ENCODE data around the gene LDLRAD3.
A peak's percentile ranks its signal among the peaks of the same experiment; 100 is the strongest.

Gene LDLRAD3

GRCh38 chr11:36142439-36142838 is 198.6 kb downstream of the LDLRAD3 start:
- no peak for DNase-seq

- no peak for DNase-seq
Observed at GRCh38 chr11:36142879-36143278, 199.0 kb downstream of the LDLRAD3 start.

DNA sequence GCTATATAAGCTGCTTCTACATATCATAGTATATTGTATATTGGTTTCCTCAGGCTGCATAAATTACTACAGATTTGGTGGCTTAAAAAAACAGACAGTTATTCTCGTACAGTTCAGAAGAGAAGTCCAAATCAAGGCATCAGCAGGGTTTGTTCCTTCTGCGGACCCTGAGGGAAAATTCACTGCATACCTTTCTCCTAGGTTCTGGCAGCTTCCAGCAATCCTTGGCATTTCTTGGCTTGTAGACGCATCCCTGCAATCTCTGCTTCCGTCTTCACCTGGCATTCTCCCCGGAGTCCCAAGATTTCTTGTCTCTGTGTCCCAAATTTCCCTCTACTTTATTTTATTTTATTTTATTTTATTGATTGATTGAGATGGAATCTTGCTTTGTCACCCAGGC is 202.6 kb downstream of the LDLRAD3 start:
- DNase-seq = no peak

DNA sequence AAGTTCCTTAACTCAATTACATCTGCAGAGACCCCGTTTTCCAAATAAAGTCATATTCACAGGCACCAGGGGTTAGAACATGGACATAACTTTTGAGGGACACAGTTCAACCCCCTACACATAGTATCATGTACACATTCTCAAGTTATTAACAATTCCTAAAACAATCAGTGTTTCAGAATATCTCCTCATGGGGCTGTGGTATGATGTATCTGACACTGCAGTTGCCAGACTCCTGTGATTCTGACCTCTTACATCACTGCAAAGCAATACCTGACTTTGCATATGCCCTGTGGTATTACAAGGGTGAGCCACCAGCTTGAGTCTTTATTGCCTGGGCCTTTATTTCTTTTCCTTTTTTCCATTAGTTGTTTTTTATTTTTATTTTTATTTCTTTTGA is 203.6 kb downstream of the LDLRAD3 start:
- DNase-seq = no peak

DNA sequence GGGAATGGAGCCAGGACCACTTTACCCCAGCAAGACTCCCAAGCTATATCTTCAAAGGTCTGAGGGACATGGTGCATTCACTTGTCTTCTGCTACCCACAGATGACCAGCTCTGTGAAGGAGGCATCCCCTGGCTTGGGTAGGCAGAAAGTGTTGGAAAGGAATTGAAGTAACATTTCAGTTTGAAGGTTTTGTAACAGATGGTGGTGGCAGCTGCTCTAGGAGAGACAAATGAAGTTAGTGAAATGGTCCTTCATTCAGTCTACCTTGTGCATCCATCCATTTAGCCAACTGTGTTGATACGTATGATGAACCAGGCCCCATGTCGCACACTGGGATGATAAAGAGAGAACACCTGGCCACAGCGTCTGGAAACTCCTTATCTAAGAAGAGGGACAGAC is 204.8 kb downstream of the LDLRAD3 start:
- no peak for DNase-seq

GRCh38 chr11:36149538-36150242 is 205.8 kb downstream of the LDLRAD3 start:
- no peak for DNase-seq

DNA sequence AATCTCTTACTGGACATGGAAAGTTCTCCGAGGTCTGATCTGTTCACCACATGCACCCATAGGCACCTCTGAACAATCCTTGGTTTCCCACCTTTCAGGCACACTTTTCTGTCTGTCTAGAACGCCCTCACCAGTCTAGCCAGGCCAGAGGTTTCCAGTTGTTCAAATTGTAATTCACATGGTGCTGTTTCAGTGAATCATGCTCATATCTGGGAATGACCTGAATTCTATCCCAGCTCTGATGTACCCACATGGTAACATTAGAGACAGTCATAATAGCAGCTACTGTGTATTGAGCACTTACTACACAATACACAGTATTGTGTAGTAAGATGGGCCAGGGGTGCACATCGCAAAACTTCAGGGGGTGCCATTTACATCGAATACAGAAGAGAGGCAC is 207.1 kb downstream of the LDLRAD3 start:
- DNase-seq = no peak

DNA sequence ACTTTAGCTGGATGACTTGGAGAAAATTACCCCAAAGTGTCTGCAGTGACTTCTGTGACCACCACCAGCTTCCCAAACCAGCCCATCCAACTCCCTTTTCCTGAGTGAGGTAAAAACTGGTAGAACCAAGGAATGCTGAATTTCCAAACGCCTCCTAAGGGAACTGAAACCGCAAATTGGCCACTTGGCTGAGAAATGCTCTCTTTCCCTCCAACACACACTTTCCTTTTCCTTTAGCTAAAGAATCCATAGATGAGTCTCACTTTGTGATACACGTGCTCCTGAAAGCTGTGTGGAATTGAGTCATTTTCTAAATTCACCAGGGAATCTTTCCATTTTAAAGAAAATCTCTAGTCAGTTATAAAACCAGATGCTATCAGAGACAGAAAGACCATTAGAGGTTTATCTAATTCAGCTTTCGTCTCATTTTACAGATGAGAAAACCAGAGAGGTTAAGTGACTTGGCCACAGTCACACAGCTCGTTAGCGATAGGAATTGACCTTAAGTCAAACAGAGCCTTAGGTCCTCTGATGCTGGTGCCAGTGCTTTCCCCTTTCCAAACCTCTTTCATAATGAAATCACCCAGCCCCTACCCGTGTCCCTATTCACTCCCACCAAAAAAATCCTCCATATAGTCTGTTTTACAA is 208.2 kb downstream of the LDLRAD3 start:
- DNase-seq = no peak

GRCh38 chr11:36153551-36153950 is 209.7 kb downstream of the LDLRAD3 start:
- no peak for DNase-seq

- no peak for DNase-seq
Observed at GRCh38 chr11:36155124-36155561, 211.3 kb downstream of the LDLRAD3 start.

GRCh38 chr11:36155770-36156160 is 211.9 kb downstream of the LDLRAD3 start:
- no peak for DNase-seq

DNA sequence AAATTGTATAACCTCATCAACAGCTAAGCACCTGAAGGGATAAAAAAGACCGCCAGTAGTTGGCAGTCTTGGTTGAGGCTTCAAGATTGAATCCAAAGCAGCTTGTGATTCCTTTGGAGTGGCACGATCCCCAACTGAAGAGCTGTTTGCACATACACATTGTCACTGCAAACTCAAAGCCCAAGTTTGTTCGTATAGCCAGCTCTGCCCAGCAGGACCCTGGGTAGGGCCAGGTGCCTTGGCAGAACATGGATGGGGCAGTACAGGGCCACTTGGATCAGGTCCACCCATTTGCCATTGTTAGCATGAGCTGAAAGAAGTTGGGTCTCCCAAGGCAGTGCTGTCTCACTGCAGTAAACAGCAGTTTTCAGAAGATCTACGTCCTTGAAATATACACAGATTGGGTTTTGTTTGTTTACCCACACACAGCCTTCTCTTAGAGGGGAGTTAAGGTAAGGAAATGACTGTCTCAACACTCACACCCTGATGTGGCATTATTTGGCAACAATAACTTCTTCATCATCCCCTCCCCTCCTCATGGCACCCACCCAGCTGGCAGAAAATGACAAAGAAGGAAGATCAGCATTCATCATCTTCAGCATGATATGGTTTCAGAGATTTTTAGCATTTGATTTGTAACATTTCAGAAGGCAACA is 212.4 kb downstream of the LDLRAD3 start:
- DNase-seq = peak; percentile 60

DNA sequence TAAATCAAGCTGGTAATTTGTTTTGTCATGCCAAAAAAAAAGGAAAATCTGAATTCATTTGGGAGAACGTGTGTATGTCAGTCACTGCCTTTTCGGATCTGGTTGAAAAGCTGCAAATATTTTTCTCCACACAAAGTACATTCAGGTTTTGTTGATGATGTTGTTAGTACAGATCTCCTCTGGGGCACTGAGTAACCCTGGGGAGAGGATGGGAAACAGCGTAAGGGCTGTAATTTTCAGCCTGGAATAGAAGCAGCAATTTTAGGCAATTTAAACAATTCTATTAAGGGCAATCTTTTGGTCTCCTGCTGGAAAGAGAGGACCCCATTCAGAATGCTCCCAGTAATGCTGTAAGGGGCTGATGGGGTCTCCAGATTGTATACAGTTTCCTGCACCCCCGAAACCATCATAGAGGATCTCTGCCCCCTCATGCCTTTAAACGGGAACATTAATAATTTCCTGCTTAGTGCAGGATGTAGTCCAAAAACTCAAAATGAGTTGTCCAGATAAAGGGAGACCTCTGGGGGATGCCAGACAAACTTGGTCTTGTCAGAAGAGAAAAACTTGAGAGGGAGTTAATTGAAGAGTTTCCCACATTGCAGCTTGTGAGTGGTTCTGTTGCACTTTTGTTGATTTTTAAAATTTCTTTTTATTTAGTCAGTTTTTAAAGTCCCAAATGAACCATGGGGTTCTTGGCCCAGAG is 213.1 kb downstream of the LDLRAD3 start:
- no peak for DNase-seq

DNA sequence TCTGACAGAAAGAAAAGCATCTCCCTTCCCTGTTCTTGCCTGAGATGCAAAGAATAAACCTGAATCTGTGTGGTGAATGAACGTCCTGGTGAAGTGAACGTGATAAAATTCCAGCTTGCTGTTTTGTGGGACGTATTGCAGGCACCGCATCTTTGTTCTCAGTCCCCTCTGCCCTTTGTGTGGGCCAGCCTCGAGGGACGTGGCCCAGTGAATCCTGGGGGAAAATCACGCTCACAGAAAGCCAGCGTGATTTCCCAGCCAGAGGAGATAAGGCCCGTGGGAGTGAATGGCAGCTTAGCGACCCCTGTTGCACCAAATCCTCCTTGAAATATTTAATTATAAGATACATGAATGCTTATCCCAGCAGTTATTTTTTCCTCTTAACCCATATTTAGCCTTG is 216.2 kb downstream of the LDLRAD3 start:
- no peak for DNase-seq

GRCh38 chr11:36161572-36161971 is 217.7 kb downstream of the LDLRAD3 start:
- DNase-seq = no peak

- no peak for DNase-seq
Observed at GRCh38 chr11:36162006-36162882, 218.4 kb downstream of the LDLRAD3 start.

DNA sequence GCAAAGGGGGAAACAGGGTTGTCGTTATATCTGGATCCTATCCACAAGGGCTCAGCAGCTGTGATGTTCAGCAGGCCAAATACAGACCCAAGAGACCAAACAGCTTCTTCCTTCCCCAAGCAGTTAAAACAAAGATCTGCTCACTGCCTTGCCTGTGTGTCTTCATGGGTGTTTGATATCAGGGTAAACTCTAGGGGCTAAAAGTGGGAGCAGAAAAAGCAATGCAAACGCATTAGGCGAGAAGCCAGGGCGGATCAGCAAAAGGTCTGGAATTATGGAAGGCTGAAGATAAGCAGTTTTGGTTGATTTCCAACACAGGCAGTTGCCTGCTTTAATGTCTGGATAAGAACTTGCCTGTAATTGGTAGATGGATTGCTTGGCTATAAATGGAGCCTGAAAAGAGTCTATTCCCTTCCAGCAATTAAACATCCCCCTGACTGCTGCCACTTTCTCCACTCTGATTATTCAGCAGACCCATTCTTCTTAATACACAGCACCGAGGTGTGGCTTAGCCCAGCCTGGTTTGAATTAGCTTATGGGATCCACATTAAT is 219.1 kb downstream of the LDLRAD3 start:
- no peak for DNase-seq

DNA sequence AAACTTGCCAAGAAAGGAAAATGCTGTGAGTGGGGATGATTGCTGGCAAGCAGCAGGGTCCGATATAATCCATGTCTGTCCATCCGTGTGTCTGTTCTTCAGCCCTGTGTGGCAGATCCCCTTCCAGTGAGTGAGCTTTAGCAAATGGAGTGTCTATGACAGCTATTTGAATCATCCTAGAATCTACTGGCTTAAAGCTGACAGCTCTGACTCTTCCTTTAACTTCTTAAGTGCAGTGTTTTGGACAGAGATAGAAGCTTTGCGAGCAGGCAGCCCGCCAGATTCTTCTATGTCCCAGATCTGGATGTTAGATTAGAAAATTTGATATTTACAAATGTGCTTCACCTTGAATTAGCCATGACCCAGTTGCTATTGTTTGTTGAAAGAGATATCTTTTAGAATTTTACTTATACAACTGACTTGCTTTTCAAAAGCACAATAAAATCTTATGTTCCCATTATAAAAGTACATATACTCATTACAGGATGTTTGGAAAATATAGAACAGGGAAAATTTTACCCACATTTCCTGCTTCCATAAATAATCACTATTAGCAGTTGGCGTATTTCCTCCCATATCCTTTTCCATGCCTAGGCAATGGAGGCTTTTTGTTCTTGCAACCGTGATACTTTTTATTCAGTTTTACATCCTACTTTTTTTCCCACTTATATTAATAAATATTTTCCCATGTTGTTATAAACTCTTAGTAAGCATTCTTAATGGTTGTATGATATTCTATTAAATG is 220.8 kb downstream of the LDLRAD3 start:
- DNase-seq = no peak

DNA sequence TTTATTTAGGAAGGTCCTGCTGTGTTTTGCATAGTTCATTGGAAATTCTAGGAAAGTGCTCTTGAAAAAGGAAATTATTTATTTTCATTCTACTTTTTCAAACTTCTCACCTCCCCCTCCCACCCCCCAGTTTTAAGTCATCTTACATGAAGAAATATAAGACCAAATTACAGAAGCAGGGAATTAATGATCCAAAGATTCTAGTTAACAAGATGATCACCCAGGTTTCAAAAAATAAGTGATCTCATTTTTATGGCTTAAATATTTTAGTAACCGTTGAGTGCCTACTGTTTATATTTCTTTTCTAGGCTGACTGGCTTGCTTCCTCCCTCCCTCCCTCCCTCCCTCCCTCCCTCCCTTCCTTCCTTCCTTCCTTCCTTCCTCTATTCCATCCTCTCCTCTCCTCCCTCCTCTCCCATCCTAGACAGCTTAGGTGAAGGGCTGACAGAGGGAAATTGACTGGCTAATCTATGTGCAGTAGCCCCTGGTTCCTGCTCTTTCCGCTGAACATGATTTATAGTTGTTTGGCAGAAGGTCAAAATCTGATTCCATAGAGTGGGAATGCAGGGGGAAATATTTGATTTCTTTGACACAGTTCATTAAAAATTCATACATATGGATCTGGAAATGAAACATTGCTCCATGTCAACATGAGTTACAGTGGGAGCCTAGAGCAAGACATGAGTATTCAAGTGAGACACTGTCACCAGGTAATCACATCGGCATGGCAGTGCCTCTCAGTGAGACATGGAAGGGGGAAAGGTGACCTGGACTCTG is 221.9 kb downstream of the LDLRAD3 start:
- DNase-seq = no peak

GRCh38 chr11:36167073-36167472 is 223.2 kb downstream of the LDLRAD3 start:
- DNase-seq = no peak

DNA sequence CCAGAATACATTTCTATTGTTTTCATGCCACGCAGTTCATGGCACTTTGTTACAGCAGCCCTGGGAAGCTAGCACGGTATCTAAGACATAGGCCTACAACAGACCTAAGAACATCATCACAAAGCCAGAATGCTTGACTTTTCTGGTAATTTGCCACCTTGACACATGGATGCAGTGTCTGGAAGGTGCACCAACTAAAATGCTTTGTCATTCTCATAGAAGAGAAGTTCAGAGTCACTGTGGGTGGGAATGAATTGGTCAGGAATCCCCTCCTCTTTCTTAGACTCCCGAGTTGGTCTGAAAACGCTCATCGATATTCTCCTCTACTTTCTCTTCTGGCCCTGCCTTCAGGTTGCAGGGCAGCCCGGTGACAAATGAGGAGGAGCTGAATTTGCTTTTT is 223.9 kb downstream of the LDLRAD3 start:
- DNase-seq = no peak

Data from midbrain (tissue), 1 donor.